Left lung (tissue), 8 donors: ENCODE results near the gene PPP1R13B. TPM values are rescaled to one million over a fixed set of nuclear protein-coding genes. Genes with fewer than 3 reads are reported as not detected.

Source experiments
- polyA plus RNA-seq, 6 donors: library from polyadenylated mRNA; unstranded; fragments of 120-200 nt; gene quantifications; one replicate each; pipeline ENCODE4 v1.2.1, GENCODE V29; 2013; ENCODE audit not compliant: insufficient read length in 6 of 6
- total RNA-seq, 2 donors: library from RNA; stranded (reverse); fragmentation: NEBNext Ultra II Directional; extraction: Animal tissue kit (Norgen Biotek cat#: 25700); gene quantifications; one replicate each; pipeline ENCODE4 v1.2.1, GENCODE V29; 2021
- donor health status: DM: no; HTN: yes; CAD: no.
- donor health status: DM: no; HTN: no; CAD: no.

The PPP1R13B gene
- total and polyA plus RNA-seq, 8 donors, result 48.0 to 86.9 (median 61.7) TPM

Other genes with a start within 250 kb of the PPP1R13B start
- gene KLC1, start 218.4 kb downstream of the PPP1R13B start, total RNA-seq, result 100 to 1,000 TPM; 152 to 167 TPM
- 100 to 1,000 TPM; 126 to 185 (median 153) TPM for gene KLC1, start 218.4 kb downstream of the PPP1R13B start, polyA plus RNA-seq
- gene XRCC3, start 132.1 kb downstream of the PPP1R13B start, total RNA-seq, result 10 to 100 TPM in 1 of 2 donors, 1 to 10 TPM in 1; 9.2 to 10.7 TPM
- 10 to 100 TPM; 16.9 to 26.0 (median 18.3) TPM for gene XRCC3, start 132.1 kb downstream of the PPP1R13B start, polyA plus RNA-seq
- gene ZFYVE21, start 131.8 kb downstream of the PPP1R13B start, total RNA-seq, result 10 to 100 TPM; 42.8 to 57.4 TPM
- gene ZFYVE21, start 131.8 kb downstream of the PPP1R13B start, polyA plus RNA-seq, result 10 to 100 TPM; 54.7 to 72.7 (median 63.6) TPM
- 1 to 10 TPM; 5.4 to 9.1 TPM for gene TDRD9, start 80.9 kb upstream of the PPP1R13B start, total RNA-seq
- 1 to 10 TPM in 4 of 6 donors, under 1 TPM in 2; 0.63 to 2.9 (median 1.4) TPM for gene TDRD9, start 80.9 kb upstream of the PPP1R13B start, polyA plus RNA-seq
- gene RD3L, start 95.0 kb upstream of the PPP1R13B start, total RNA-seq, result not detected
- gene RD3L, start 95.0 kb upstream of the PPP1R13B start, polyA plus RNA-seq, result under 1 TPM; 0.13 to 0.28 (median 0.19) TPM
- gene ASPG, start 238.1 kb upstream of the PPP1R13B start, total RNA-seq, result 1 to 10 TPM; 1.4 TPM
- gene ASPG, start 238.1 kb upstream of the PPP1R13B start, polyA plus RNA-seq, result 10 to 100 TPM in 5 of 6 donors, 1 to 10 TPM in 1; 10.0 to 32.2 (median 13.8) TPM